LHCN-M2 (cell line): ENCODE data around the gene IL17RD. TPM values are rescaled to one million over a fixed set of nuclear protein-coding genes. Genes with fewer than 3 reads are reported as not detected.

Source experiments
- total RNA-seq: library from RNA; depleted of rRNA; stranded (reverse); fragments of >200 nt; gene quantifications from 2 replicates; pipeline ENCODE4 v1.2.3, GENCODE V29; 2014; rRNA removed

The IL17RD gene
- total RNA-seq, 1 experiment from 2014 or later = 0.92 TPM

Other genes starting within 250 kb of the IL17RD start
- 0.11 and 0.32 TPM in 2 replicates for gene SPATA12, start 104.7 kb downstream of the IL17RD start, total RNA-seq
- gene HESX1, start 34.6 kb upstream of the IL17RD start, total RNA-seq = 0.17 TPM in 1 of 2 replicates, not detected in the other
- 27.5 and 34.2 TPM in 2 replicates for gene APPL1, start 62.4 kb upstream of the IL17RD start, total RNA-seq
- gene ASB14, start 127.3 kb upstream of the IL17RD start, total RNA-seq = not detected in 2 replicates